Measurements from ENCODE around the gene SYMPK.

DNA sequence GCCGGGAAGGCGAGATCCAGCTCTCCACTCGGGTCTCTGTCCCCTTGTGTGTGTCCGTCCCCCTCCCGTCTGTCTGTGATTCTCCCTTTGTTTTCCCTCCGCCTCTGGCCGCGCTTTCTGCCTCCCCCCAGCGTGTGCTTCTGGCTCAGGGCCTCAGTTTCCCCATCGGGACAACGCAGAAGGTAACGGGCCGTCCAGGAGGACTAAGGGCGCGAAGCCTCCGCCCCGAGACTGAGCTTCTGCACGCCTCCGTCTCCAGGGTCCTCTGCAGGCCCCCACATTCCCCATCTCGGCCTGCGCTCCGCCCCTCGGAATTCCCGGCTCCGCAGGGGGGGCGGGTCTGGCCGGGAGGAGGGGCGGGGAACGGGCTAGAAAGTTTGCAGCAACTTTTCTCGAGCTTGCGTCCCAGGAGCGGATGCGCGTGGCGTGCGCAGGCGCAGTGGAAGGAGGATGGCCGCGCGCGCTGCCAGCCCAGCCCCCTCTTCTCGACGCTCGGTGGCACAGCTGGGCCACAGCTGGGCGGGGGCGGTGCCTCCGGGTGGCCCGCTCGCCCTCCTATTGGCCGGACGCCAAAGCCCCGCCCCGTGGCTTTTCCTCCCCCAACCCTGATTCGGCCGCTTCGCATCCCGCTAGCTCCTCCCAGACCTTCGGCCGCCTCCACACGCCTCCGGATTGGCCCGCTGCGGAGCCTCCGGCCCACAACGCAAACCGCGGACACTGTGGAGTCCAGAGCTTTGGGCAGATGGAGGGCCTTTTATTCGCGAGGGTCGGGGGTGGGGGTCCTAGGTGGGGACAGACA lies 93.8 kb downstream of the SYMPK start, which contains the start of gene SIX5:
- TF ChIP-seq, protein P1, sequence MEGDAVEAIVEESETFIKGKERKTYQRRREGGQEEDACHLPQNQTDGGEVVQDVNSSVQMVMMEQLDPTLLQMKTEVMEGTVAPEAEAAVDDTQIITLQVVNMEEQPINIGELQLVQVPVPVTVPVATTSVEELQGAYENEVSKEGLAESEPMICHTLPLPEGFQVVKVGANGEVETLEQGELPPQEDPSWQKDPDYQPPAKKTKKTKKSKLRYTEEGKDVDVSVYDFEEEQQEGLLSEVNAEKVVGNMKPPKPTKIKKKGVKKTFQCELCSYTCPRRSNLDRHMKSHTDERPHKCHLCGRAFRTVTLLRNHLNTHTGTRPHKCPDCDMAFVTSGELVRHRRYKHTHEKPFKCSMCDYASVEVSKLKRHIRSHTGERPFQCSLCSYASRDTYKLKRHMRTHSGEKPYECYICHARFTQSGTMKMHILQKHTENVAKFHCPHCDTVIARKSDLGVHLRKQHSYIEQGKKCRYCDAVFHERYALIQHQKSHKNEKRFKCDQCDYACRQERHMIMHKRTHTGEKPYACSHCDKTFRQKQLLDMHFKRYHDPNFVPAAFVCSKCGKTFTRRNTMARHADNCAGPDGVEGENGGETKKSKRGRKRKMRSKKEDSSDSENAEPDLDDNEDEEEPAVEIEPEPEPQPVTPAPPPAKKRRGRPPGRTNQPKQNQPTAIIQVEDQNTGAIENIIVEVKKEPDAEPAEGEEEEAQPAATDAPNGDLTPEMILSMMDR (tag by site-specific recombination; IDR thresholded peaks at IDR 0.05): peak; percentile 50; the same call in 1 of the 2 replicates
- TF ChIP-seq TCF7L2 (IDR thresholded peaks at IDR 0.05; ENCODE audit: borderline replicate concordance, low read depth, low read length) (no peak), ZBTB20 (tag by site-specific recombination; IDR thresholded peaks at IDR 0.05) (peak; percentile 84), GLIS2 (tag by site-specific recombination; IDR thresholded peaks at IDR 0.05) (peak; percentile 85), ZNF747 (tag by site-specific recombination; IDR thresholded peaks at IDR 0.05) (no peak), ZNF266 (tag by site-specific recombination; IDR thresholded peaks at IDR 0.05; ENCODE audit: low read depth) (no peak), ZNF830 (tag by site-specific recombination; IDR thresholded peaks at IDR 0.05; ENCODE audit: low read depth) (no peak), YY1 (tag by site-specific recombination; IDR thresholded peaks at IDR 0.05) (peak; percentile 25; the same call in 1 of the 2 replicates), ZNF658 (tag by site-specific recombination; IDR thresholded peaks at IDR 0.05) (no peak), ZNF664 (tag by site-specific recombination; IDR thresholded peaks at IDR 0.05) (0 out of 2 replicates have a peak, but pooled peaks have one; percentile 25), ZNF2 (tag by site-specific recombination; IDR thresholded peaks at IDR 0.05) (peak; percentile 75; the same call in 1 of the 2 replicates), KLF9 (tag by site-specific recombination; IDR thresholded peaks at IDR 0.05; ENCODE audit: low read depth) (peak; percentile 97)

All from HEK293 (cell line).